OCI-LY7 (cell line): ENCODE measurements around the gene STAMBP. TPM values are rescaled to one million over a fixed set of nuclear protein-coding genes. Genes with fewer than 3 reads are reported as not detected.

Experiments used
- BruUV-seq: library from RNA; stranded (reverse); fragments of 400-500 nt; replicated peaks from 2 replicates; lab custom pipeline; 2021; lab: Mats Ljungman, UMichigan
- CTCF ChIA-PET: fragments of 300-600 bp; sonication (Branson Sonifier 250); formaldehyde crosslinking; loops from one replicate; lab custom pipeline; 2022; ENCODE audit warnings: antibody characterized with exemption; ENCODE audit not compliant: unreplicated experiment; lab: Charles Lee
- POLR2A ChIA-PET: fragments of 300-600 bp; sonication (Branson Sonifier 250); formaldehyde crosslinking; loops from one replicate; lab custom pipeline; 2022; ENCODE audit warnings: antibody characterized with exemption; lab: Charles Lee
- DNase-seq: peaks from one replicate; pipeline ENCODE4 v3.0.0-alpha.2; 2015; ENCODE audit warnings: low spot score
- H2AFZ ChIP-seq: fragments of 200-600 bp; sonication (generic), shearing (Covaris generic); 2 replicates; pipeline ENCODE4 v1.6.1; 2014; ENCODE audit warnings: mild to moderate bottlenecking, antibody characterized with exemption, low read length, moderate library complexity
- H3K27ac ChIP-seq: fragments of 200-600 bp; sonication (generic); 2 replicates; pipeline ENCODE4 v1.5.1; 2014; ENCODE audit warnings: mixed run types, low read depth, mild to moderate bottlenecking, moderate library complexity, low read length, inconsistent platforms; ENCODE audit not compliant: poor library complexity, severe bottlenecking
- H3K36me3 ChIP-seq: fragments of 200-600 bp; sonication (generic); 2 replicates; pipeline ENCODE4 v1.6.1; 2014; ENCODE audit warnings: mild to moderate bottlenecking, antibody characterized with exemption, low read length, moderate library complexity, mixed read lengths; ENCODE audit not compliant: insufficient read depth
- H3K4me1 ChIP-seq: fragments of 200-600 bp; sonication (generic); 2 replicates; pipeline ENCODE4 v1.5.1; 2014; ENCODE audit warnings: mild to moderate bottlenecking, low read length; ENCODE audit not compliant: insufficient read depth, poor library complexity, severe bottlenecking
- H3K4me2 ChIP-seq: fragments of 200-600 bp; sonication (generic); 2 replicates; pipeline ENCODE4 v1.6.1; 2014; ENCODE audit warnings: mild to moderate bottlenecking, low read length
- H3K4me3 ChIP-seq: fragments of 200-600 bp; sonication (generic); 2 replicates; pipeline ENCODE4 v1.5.1; 2014; ENCODE audit warnings: mild to moderate bottlenecking, low read depth, low read length; ENCODE audit not compliant: poor library complexity, severe bottlenecking
- H3K79me2 ChIP-seq: fragments of 200-600 bp; sonication (generic); 2 replicates; pipeline ENCODE4 v1.6.1; 2016; ENCODE audit warnings: low read depth, mild to moderate bottlenecking, low read length, moderate library complexity, mixed read lengths; ENCODE audit not compliant: insufficient read depth
- H3K9me2 ChIP-seq: fragments of 200-600 bp; sonication (generic); 2 replicates; pipeline ENCODE4 v1.6.1; 2016; ENCODE audit warnings: mild to moderate bottlenecking, low read length, mixed read lengths; ENCODE audit not compliant: insufficient read depth
- H3K9me3 ChIP-seq: fragments of 200-600 bp; sonication (generic); 2 replicates; pipeline ENCODE4 v1.6.1; 2014; ENCODE audit warnings: mild to moderate bottlenecking, mixed run types, low read length, mixed read lengths
- H4K20me1 ChIP-seq: fragments of 200-600 bp; sonication (generic); 2 replicates; pipeline ENCODE4 v1.6.1; 2014; ENCODE audit warnings: mild to moderate bottlenecking, antibody characterized with exemption, low read length, moderate library complexity, mixed read lengths; ENCODE audit not compliant: insufficient read depth
- CTCF ChIP-seq: fragments of 200-600 bp; sonication (generic); conservative IDR thresholded peaks from 2 replicates; pipeline ENCODE4 v1.5.1; 2014; ENCODE audit warnings: mild to moderate bottlenecking, antibody characterized with exemption, low read length, moderate library complexity, mixed read lengths
- EZH2phosphoT487 ChIP-seq: fragments of 200-600 bp; sonication (generic); IDR thresholded peaks from 2 replicates; pipeline ENCODE4 v1.6.1; 2018; ENCODE audit warnings: low read depth, borderline replicate concordance, mild to moderate bottlenecking, mixed run types, antibody characterized with exemption, low read length, moderate library complexity, mixed read lengths
- intact Hi-C: fragments of 100-400 bp; cut with micrococcal nuclease; formaldehyde crosslinking; loops from one replicate; pipeline ENCODE4 v1.10.0; 2022; ENCODE audit not compliant: unreplicated experiment
- total RNA-seq, 2 experiments: library from RNA; depleted of rRNA in 1 of 2; stranded (reverse); fragments of >200 nt in 1 of 2; shearing (Covaris generic) in 1 of 2; gene quantifications; 2 replicates each; pipeline ENCODE4 v1.2.3, GENCODE V29; 2014 to 2022

STAMBP gene
- total RNA-seq, 2 experiments from 2014 or later = 27.2 to 43.7 TPM

- Histone ChIP-seq H3K27ac (no peak overlapping the region), H2AFZ (no peak overlapping the region), H3K9me3 (no peaks in the 10 kb centered on the region), H3K9me2 (no peaks in the 10 kb centered on the region), H3K36me3 (no peaks in the 10 kb centered on the region), H3K4me2 (no peak overlapping the region), H4K20me1 (no peaks in the 10 kb centered on the region), H3K79me2 (no peaks in the 10 kb centered on the region), H3K4me3 (no peak overlapping the region), H3K4me1 (no peaks in the 10 kb centered on the region)
- TF ChIP-seq CTCF (no peak), EZH2phosphoT487 (no peak)
- intact Hi-C loops = loop anchor here (5.0 kb wide), 1 partner anchor 242 kb away; the partner anchor contains the start of gene BOLA3
- ChIA-PET POLR2A (no interaction called here), CTCF (no interaction called here)
- no TSS peak for BruUV-seq
- no peak for DNase-seq
Measured at GRCh38 chr2:73904952-73905351, 76.2 kb downstream of the STAMBP start.

- Histone ChIP-seq H3K36me3 (no peaks in the 10 kb centered on the region), H3K4me2 (no peak overlapping the region), H3K4me3 (no peak overlapping the region), H2AFZ (no peak overlapping the region), H3K4me1 (no peaks in the 10 kb centered on the region), H4K20me1 (no peaks in the 10 kb centered on the region), H3K79me2 (no peaks in the 10 kb centered on the region), H3K9me2 (no peaks in the 10 kb centered on the region), H3K27ac (no peak overlapping the region), H3K9me3 (no peaks in the 10 kb centered on the region)
- ChIA-PET POLR2A (interaction anchor here (0.6 kb wide), 1 partner anchor 30 kb away, joined by 3 read pairs; no protein-coding TSS in a partner anchor), CTCF (no interaction called here)
- DNase-seq = no peak
- intact Hi-C loops = loop anchor here (5.0 kb wide), 1 partner anchor 240 kb away; the partner anchor contains the start of gene BOLA3
- TF ChIP-seq CTCF (no peak), EZH2phosphoT487 (no peak)
- BruUV-seq = no TSS peak
Measured at GRCh38 chr2:73906847-73907505, 78.2 kb downstream of the STAMBP start.
